AG04449 (cell line): ENCODE results near the gene HOXA5.
A peak's percentile ranks its signal among the peaks of the same experiment; 100 is the strongest.

Experiments used
- CTCF ChIA-PET: fragments of 350-600 bp; formaldehyde crosslinking; extraction: SDS; loops from one replicate; lab custom pipeline; 2021; ENCODE audit warnings: antibody characterized with exemption; lab: Yijun Ruan, JAX
- POLR2A ChIA-PET: fragments of 400-600, 350-600 bp; formaldehyde crosslinking; extraction: SDS; loops from one replicate; lab custom pipeline; 2020; ENCODE audit warnings: antibody characterized with exemption, inconsistent platforms; lab: Yijun Ruan, JAX
- DNase-seq: peaks from one replicate; pipeline ENCODE4 v3.0.0-alpha.2; 2010; ENCODE audit warnings: low read depth, low spot score
- H3K4me3 ChIP-seq: 2 replicates; pipeline ENCODE4 v1.5.1; 2011; ENCODE audit warnings: low read depth, mild to moderate bottlenecking, control low read depth, low read length
- TF ChIP-seq, protein P1 (sequence below): IDR thresholded peaks from one replicate; pipeline ENCODE4 v1.5.1; 2011; ENCODE audit warnings: mild to moderate bottlenecking, moderate library complexity, low read length, control low read depth, inconsistent platforms; ENCODE audit not compliant: insufficient read depth; ENCODE audit errors: missing control alignments

Gene HOXA5

DNA sequence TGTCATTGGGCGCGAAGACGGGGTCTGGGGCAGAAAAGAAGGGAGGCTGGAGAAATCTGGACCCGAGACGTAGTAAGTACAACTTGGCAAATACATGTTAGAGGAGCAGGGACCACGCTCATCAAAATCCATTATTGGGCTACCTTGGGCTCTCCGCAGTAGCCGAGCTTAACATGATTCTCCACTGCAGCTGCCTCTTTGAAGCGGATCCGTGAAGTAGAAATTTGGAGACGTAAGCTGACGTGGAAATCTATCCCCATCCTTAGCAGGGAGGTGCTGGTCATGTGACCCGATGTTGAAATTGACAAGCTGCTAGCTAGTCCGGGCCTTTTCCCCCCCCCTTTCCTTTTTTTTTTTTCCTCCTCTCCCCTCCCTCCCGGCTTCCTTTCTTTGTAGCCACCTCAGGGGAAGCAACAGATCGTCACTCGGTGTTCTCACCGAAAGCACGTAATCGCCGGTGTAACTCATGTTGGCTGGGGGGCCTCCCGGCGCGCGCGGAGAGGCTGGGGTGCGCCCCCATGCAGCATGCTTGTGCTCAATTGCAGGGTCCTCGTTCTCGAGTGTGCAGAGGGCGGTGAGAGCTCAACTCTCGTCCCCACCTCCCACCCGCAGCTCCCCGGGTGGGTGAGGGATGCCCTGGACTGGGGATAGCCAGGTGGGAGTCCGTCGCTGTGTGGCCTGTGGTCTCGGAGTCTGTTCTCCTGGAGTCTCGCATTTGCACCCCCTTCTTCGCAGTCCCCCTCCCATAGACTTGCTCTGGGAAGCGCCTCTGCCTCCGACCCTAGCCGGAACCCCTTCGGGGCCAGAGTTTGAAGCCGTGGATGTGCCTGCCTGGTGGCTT is 41.8 kb upstream of the HOXA5 start, which contains the start of gene HOXA11:
TSS of gene HOXA11 (minus strand) at position 220 of the 841 bp plus-strand sequence. CDS start at position 132, 88 bp downstream.
- TF ChIP-seq, protein P1, sequence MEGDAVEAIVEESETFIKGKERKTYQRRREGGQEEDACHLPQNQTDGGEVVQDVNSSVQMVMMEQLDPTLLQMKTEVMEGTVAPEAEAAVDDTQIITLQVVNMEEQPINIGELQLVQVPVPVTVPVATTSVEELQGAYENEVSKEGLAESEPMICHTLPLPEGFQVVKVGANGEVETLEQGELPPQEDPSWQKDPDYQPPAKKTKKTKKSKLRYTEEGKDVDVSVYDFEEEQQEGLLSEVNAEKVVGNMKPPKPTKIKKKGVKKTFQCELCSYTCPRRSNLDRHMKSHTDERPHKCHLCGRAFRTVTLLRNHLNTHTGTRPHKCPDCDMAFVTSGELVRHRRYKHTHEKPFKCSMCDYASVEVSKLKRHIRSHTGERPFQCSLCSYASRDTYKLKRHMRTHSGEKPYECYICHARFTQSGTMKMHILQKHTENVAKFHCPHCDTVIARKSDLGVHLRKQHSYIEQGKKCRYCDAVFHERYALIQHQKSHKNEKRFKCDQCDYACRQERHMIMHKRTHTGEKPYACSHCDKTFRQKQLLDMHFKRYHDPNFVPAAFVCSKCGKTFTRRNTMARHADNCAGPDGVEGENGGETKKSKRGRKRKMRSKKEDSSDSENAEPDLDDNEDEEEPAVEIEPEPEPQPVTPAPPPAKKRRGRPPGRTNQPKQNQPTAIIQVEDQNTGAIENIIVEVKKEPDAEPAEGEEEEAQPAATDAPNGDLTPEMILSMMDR = no peak
- no peak for DNase-seq
- H3K4me3 ChIP-seq = peak within 1 kb of the TSS; percentile 70
- ChIA-PET CTCF (interaction anchor here (1.3 to 3.5 kb wide), 4 partner anchors 9 to 25 kb away, joined by 4 to 51 read pairs (median 7); no protein-coding TSS in a partner anchor), POLR2A (interaction anchor here (2.2 kb wide), 1 partner anchor 12 kb away, joined by 9 read pairs; the partner anchor contains the start of gene HOXA10)

DNA sequence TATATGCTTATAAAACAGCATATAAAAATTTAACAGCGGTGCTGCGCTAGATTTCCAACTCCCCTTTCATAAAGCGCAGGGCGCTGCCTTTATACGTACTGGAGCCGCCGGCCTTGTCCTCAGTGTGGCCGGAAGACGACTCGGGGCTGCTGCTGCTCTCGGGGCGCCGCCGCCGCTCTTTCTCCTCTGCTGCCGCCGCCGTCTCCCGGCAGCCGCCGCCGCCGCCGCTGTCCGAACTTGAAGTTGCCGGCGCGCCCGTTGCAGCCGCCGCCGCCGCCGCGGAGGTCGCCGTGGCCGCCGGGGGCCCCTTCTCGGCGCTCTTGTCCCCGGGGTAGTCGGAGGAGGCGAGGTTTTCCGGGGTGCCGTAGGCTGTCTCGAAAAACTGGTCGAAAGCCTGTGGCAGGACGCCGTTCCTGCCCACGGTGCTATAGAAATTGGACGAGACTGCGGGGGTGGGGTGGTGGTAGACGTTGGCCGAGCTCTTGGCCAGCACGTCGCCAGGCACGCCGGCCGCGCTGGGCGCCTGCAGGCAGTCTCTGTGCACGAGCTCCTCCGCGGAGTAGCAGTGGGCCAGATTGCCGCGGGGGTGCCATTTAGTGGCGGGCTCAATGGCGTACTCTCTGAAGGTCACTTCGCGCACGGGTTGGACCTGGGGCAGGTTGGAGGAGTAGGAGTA is 41.0 kb upstream of the HOXA5 start:
- ChIA-PET CTCF (interaction anchor here (1.0 to 3.5 kb wide), 5 partner anchors 11 to 921 kb away, joined by 3 to 51 read pairs (median 4); no protein-coding TSS in a partner anchor), POLR2A (interaction anchor here (0.7 to 2.2 kb wide), 2 partner anchors 9 to 12 kb away, joined by 3 to 9 read pairs; partner anchors contain the start of gene HOXA10)
- no peak for DNase-seq
- H3K4me3 ChIP-seq = peak overlapping the region; percentile 70
- TF ChIP-seq, protein P1 = no peak

DNA sequence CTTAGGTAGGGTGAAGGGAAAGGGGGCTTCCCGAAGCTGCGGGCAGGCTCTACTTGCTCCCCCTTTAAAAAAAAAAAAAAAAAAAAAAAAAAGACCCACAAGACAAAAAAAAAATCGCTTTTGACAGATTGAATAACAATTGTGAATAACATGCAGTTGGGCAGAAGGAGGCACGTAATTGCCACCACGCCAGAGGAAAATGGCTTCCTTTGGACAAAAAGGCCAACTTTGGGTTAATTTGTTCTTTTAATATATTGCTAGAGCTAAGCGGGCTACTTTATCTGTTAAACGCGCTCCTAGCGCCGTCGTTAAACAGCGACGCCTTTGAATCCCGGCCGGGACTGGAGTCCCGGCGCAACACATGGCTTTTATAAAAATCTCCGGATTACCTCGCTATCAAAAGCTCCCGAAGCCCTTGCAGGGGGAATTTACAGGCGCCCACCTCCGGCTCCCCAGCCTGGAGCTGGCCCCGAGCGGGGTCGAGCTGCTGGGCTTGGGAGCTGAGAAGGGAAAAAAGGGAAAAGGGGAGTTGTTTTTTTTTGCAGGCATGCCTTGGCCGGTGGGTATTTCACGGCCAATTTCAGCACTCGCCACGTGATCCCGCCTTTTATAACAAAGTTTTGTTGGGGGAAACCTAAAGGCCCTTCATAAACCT is 40.3 kb upstream of the HOXA5 start:
- peak overlapping the region; percentile 70 for H3K4me3 ChIP-seq
- TF ChIP-seq, protein P1 = no peak
- DNase-seq = no peak
- ChIA-PET POLR2A (interaction anchor here (0.7 to 2.2 kb wide), 2 partner anchors 8 to 11 kb away, joined by 3 to 9 read pairs; partner anchors contain the start of gene HOXA10), CTCF (interaction anchor here (0.6 to 3.5 kb wide), 8 partner anchors 11 to 922 kb away, joined by 3 to 51 read pairs (median 4); no protein-coding TSS in a partner anchor)

DNA sequence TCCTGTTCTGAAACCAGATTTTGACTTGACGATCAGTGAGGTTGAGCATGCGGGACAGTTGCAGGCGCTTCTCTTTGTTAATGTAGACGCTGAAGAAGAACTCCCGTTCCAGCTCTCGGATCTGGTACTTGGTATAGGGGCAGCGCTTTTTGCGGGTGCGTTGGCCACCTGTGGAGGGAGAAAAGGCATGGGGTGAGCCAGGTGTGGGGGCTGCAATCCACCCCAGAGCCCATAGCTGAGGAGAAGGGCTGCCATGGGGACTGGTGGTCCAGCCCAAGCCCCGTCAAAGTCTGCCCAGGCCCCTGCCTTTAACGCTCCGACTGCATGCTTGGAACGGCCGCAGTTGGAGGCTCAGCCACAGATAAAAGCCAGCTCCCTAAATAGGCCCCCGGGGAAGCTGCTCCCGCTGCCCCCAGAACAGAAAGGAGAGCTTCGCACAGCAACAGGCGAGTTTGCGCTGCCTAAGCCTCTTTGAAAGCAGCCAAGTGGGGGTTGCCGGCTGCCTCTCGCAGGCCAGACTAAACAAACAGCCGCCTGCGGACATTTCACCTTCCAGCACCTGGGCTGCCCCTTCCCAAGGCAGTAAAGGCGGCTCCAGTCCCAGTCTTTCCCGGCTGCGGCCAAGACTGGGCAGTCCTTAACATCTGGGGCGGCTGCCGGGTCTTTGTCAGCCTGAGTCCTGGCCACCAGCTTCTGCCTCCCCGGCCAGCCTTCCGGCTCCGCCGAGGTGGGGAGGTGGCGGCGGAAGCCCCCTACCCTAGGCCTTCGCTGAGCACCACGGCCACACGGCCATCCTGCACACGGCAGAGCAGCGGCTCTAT is 39.6 kb upstream of the HOXA5 start:
- TF ChIP-seq, protein P1 = no peak
- no peak for DNase-seq
- POLR2A ChIA-PET = interaction anchor here (1.3 to 2.2 kb wide), 2 partner anchors 10 to 20 kb away, joined by 3 to 9 read pairs; partner anchors contain the start of gene HOXA10
- peak overlapping the region; percentile 70 for H3K4me3 ChIP-seq
- CTCF ChIA-PET = interaction anchor here (0.6 to 1.8 kb wide), 8 partner anchors 10 to 738 kb away, joined by 3 to 9 read pairs (median 4); no protein-coding TSS in a partner anchor

DNA sequence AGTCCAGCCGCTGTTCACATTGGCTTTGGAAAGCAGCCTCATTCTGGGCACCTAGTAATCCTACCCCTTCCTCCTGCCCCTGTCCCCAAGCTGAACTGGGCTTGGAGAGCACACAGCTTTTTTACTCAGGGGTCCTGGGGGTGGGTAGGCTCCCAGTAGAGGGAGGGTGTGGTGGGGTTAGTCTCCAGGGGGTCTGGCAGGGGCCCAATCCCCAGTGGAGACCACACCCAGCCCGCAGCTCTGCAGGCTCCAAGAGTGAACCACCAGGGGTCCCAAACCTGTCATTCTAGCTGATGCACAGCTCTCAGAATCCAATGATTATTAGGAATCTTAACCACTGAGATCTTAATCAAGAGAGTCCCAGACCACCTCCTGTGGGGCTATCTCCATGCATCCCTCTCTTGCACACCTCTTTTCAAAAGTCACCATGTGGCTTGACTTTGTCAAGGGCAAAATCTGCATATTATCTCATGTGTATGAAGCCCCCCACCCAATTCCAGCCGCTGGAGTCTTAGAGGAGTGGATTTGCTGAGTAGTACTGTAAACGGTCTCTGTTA is 38.9 kb upstream of the HOXA5 start:
- peak overlapping the region; percentile 70 for H3K4me3 ChIP-seq
- POLR2A ChIA-PET = interaction anchor here (0.8 to 1.3 kb wide), 2 partner anchors 13 to 19 kb away, joined by 3 to 4 read pairs; no protein-coding TSS in a partner anchor
- DNase-seq = no peak

More for the DNA sequence above, 38.9 kb upstream of the HOXA5 start:
- TF ChIP-seq, protein P1 = no peak
- CTCF ChIA-PET = interaction anchor here (0.7 to 1.8 kb wide), 7 partner anchors 8 to 880 kb away, joined by 3 to 4 read pairs (median 3); no protein-coding TSS in a partner anchor
